Renal cortex interstitium (tissue), 15 donors: ENCODE measurements around the gene NRIP1. TPM values are rescaled to one million over a fixed set of nuclear protein-coding genes. Genes with fewer than 3 reads are reported as not detected.

Experiments
- DNase-seq, 11 donors: peaks; one replicate each; pipeline ENCODE4 v3.0.0-alpha.2; 2013; ENCODE audit warnings: low read depth in 9 of 11, low spot score in 4 of 11; ENCODE audit errors: extremely low read depth in 1 of 11
- long read RNA-seq, 16 experiments: transcript quantifications; one replicate each; lab custom pipeline, GENCODE V29; 2026
- polyA plus RNA-seq, 3 donors: library from polyadenylated mRNA; unstranded; fragments of 120-200 nt; gene quantifications; one replicate each; pipeline ENCODE4 v1.2.1, GENCODE V29; 2013; ENCODE audit not compliant: insufficient read length in 3 of 3

The NRIP1 gene
- 10 to 100 TPM; 59.6 to 67.8 (median 60.1) TPM for polyA plus RNA-seq
- long read RNA-seq, donor 1, full-length matches to known transcripts, result 5 of 5 reads
- long read RNA-seq, donor 1, partial matches to known transcripts, result 0 of 5 reads
- long read RNA-seq, donor 1, other reads (novel, unspliced or antisense), result 0 of 5 reads
- long read RNA-seq, donor 2, full-length matches to known transcripts, result 8 of 8 reads
- long read RNA-seq, donor 2, partial matches to known transcripts, result 0 of 8 reads
- long read RNA-seq, donor 2, other reads (novel, unspliced or antisense), result 0 of 8 reads
- long read RNA-seq, donor 3, full-length matches to known transcripts, result 12 of 12 reads
- long read RNA-seq, donor 3, partial matches to known transcripts, result 0 of 12 reads
- long read RNA-seq, donor 3, other reads (novel, unspliced or antisense), result 0 of 12 reads
- long read RNA-seq, donor 4, full-length matches to known transcripts, result 9 of 9 reads
- long read RNA-seq, donor 4, partial matches to known transcripts, result 0 of 9 reads
- long read RNA-seq, donor 4, other reads (novel, unspliced or antisense), result 0 of 9 reads
- long read RNA-seq, donor 5, full-length matches to known transcripts, result 17 of 17 reads
- long read RNA-seq, donor 5, partial matches to known transcripts, result 0 of 17 reads
- long read RNA-seq, donor 5, other reads (novel, unspliced or antisense), result 0 of 17 reads
- long read RNA-seq, donor 6, full-length matches to known transcripts, result 14 of 14 reads
- long read RNA-seq, donor 6, partial matches to known transcripts, result 0 of 14 reads
- long read RNA-seq, donor 6, other reads (novel, unspliced or antisense), result 0 of 14 reads
- long read RNA-seq, donor 7, full-length matches to known transcripts, result 8 of 8 reads
- long read RNA-seq, donor 7, partial matches to known transcripts, result 0 of 8 reads
- long read RNA-seq, donor 7, other reads (novel, unspliced or antisense), result 0 of 8 reads
- long read RNA-seq, donor 8, full-length matches to known transcripts, result 13 of 13 reads
- long read RNA-seq, donor 8, partial matches to known transcripts, result 0 of 13 reads
- long read RNA-seq, donor 8, other reads (novel, unspliced or antisense), result 0 of 13 reads
- long read RNA-seq, donor 9, full-length matches to known transcripts, result 9 of 9 reads
- long read RNA-seq, donor 9, partial matches to known transcripts, result 0 of 9 reads
- long read RNA-seq, donor 9, other reads (novel, unspliced or antisense), result 0 of 9 reads
- long read RNA-seq, donor 10, full-length matches to known transcripts, result 8 of 8 reads
- long read RNA-seq, donor 10, partial matches to known transcripts, result 0 of 8 reads
- long read RNA-seq, donor 10, other reads (novel, unspliced or antisense), result 0 of 8 reads
- long read RNA-seq, donor 11, full-length matches to known transcripts, result 8 of 8 reads
- long read RNA-seq, donor 11, partial matches to known transcripts, result 0 of 8 reads
- long read RNA-seq, donor 11, other reads (novel, unspliced or antisense), result 0 of 8 reads
- long read RNA-seq, donor 12, full-length matches to known transcripts, result 5 of 5 reads
- long read RNA-seq, donor 12, partial matches to known transcripts, result 0 of 5 reads
- long read RNA-seq, donor 12, other reads (novel, unspliced or antisense), result 0 of 5 reads
- long read RNA-seq, donor 13, full-length matches to known transcripts, result 18 of 18 reads
- long read RNA-seq, donor 13, partial matches to known transcripts, result 0 of 18 reads
- long read RNA-seq, donor 13, other reads (novel, unspliced or antisense), result 0 of 18 reads
- long read RNA-seq, donor 14, full-length matches to known transcripts, result 6 of 6 reads
- long read RNA-seq, donor 14, partial matches to known transcripts, result 0 of 6 reads
- long read RNA-seq, donor 14, other reads (novel, unspliced or antisense), result 0 of 6 reads
- long read RNA-seq, donor 15, full-length matches to known transcripts, result 3 of 3 reads
- long read RNA-seq, donor 15, partial matches to known transcripts, result 0 of 3 reads
- long read RNA-seq, donor 15, other reads (novel, unspliced or antisense), result 0 of 3 reads
- long read RNA-seq, donor 16, full-length matches to known transcripts, result 23 of 23 reads
- long read RNA-seq, donor 16, partial matches to known transcripts, result 0 of 23 reads
- long read RNA-seq, donor 16, other reads (novel, unspliced or antisense), result 0 of 23 reads

DNA sequence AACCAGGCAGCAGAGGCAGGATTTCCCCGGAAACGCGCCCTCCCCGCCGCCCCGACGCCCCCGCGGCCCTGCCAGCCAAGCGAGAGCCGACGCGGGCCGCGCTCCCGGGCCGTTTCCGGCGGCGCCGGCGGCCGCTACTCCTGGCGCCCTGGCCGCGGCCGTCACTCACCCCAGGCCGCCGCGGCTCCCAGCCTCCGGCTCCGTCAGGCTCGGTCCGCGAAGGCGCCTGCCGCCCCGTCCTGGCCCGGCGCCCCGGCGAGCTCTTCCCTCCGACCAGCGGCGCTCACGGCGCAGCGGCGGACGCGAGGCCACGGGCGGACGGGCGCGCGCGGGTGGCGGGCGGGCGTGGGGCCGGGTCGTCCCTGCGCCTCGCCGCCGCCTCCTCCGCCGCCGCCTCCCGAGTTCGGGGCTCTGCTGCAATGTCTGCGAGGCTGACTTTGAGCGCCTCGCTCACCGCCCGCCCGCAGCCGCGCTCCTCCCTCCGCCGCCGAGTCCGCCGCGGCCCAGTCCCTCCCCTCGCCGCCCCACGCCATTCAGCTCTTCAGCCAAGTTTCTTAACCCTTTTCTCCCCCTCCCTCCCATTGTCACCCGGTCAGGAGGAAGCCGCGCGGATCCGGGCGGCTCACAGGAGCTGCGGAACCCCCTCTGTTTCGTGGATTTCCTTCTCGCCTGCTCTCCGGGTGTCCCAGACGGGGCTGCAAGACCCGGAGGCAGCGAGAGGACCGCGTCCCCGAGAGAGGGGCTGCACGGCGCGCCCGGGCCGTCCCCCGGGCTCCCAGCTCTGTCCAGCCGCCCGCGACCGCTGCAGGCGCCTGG, at the start of gene NRIP1:
NRIP1 (minus strand) TSS at position 425 of the 816 bp plus-strand sequence. CDS start 96,808 bp downstream, outside the sequence.
- DNase-seq, result peak; percentile 70 to 90 (median 87)

- DNase-seq, result no peak
Observed at GRCh38 chr21:15112858-15113257, 48.1 kb upstream of the NRIP1 start.

DNA sequence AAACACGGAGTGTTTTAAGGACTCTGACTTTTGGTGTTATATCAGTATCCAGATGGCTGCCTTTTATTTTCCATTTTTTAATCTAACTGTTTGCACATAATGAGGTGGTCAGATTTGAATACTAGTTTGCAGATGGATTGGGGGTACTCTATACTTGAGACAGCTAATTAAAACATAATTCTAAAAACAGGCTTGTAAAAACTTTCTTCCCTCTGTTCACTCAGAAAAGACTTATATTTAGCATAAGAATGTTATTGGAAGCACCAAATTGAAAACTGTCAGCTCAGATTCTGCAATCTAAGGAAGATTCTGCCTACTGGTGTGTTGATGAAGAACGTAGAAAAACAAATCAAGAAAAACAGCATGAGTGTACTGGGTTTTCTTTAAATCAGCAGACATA, 44.0 kb upstream of the NRIP1 start:
- no peak for DNase-seq

DNA sequence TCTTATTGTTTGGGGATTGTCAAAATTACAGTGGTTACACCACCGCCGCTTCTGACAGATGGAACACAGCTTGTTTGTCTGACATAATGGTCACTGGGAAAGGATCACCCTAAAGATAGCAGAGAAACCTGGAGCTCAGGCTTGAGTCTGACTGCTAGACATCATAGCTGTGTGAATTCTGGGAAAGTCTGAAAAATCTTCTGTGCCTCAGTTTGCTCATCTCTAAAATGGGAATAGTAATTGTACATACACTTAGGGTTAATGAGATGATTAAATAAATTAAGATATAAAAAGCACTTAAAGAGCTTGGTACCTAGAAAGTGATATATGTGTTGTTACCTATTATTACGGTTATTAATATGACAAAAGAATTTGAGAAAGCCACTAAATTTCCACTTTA, 39.7 kb upstream of the NRIP1 start:
- no peak for DNase-seq

DNA sequence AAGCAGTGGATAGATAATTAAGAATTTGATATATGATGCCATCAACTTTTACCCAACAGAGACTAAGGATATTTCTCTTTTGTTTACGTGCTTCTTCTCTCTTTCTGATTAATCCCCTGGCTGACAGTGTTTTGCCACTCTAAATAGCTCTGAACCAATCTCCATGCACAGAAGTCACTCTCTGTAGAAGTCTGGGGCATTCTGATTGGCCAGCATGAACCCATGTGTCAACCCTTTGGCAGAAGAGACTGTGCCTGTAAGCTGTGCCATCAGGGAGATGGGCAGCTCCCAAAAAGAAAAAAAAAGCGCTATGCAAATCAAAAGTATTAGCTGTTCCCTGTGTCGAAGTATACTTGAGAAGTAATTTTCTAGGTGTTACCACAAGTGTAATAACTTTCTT, 34.1 kb upstream of the NRIP1 start:
- no peak for DNase-seq

DNA sequence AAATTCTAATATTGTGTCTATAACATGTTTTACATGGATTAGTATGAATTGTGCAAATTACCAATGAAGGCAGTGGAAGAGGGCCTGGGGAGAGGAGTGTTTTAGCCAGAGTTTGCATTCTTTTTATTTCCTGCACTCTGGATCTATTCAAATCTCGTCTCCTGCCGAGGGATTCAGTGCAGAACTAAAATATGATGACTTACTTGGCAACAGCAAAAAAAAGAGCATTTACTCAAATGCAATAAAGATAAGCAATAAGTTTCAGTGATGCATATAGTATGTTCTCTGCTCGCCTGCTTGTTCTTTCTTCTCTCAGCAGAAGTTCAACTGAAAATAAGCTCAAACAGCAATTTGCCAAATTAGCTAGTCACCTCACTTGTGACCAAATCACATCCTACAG, 33.4 kb upstream of the NRIP1 start:
- DNase-seq, result no peak

GRCh38 chr21:15097580-15097979, 32.8 kb upstream of the NRIP1 start:
- DNase-seq, result no peak

DNA sequence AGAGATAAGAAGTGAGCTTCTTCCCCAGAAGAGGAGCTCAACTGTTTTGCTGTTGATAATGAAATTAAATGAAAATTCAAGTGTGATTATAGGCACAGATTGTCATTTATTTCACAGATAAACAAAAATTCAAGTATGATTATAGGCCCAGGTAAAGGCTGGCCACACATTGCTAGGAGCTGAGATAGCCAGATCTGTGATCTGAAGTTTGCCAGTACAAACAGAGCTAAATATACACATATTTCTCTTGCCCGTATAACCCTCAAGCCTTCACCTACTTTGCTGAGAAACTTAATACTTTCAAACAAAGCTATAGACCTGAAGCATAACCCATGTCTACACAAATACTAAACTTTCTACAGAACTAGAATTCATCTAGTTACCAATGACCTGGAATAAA, 31.3 kb upstream of the NRIP1 start:
- no peak for DNase-seq

GRCh38 chr21:15095326-15095725, 30.5 kb upstream of the NRIP1 start:
- no peak for DNase-seq

DNA sequence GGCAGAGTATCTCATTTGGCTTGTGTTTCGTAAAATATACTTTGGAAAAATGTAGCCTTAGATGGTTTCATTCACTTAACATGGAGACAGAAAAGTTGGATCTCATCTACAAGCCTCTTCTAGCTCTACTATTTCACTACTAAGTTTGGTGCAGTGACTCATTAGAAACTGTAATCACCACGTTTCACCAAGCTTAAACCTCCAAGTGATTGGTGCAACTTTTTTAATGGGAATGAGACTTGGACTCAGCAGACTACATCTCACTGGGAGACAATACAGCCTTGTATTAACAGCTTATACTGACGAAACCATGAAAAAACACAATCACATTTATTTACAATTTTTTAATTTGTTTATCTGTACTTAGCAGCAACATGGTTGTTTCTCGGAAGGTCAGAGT, 29.9 kb upstream of the NRIP1 start:
- DNase-seq, result no peak

- DNase-seq, result no peak
Observed at GRCh38 chr21:15093216-15093615, 28.4 kb upstream of the NRIP1 start.

GRCh38 chr21:15092745-15093144, 27.9 kb upstream of the NRIP1 start:
- no peak for DNase-seq

DNA sequence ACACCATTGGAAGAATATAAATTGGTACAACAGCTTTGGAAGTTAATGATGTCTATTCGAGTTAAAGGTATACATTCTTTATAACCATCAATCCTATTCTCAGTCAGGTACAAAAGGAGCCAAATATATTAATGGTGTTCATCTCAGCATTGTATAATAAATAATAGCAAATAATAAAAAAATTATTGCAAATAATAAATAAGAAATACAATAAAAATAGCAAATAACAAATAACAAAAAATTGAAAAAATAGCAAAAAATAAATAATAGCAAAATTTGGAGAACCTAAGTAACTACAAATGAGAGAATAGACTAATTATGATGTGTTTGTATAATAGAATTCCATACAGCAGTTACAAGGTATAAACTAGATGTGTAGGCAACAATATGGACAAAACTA, 25.6 kb upstream of the NRIP1 start:
- no peak for DNase-seq

DNA sequence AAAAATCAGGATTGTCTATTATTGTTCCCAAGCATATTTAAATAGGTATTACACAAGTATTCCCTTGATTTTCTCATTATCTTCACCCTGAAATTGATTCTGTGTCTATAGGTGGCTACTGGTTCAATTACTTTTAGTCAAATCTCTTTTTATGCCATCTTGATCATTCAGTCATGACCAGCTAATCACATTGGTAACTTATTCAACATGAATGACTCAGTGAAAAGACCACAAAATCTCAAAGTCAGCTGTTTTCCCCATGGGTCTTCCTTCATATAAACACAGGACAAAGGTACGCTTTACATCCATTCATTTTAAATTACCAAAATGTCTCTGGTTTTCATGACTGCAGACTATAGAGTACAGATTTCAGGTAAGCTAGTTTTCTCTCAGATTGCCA, 23.7 kb upstream of the NRIP1 start:
- no peak for DNase-seq

GRCh38 chr21:15084668-15085067, 19.9 kb upstream of the NRIP1 start:
- no peak for DNase-seq

GRCh38 chr21:15080526-15080925, 15.7 kb upstream of the NRIP1 start:
- no peak for DNase-seq

DNA sequence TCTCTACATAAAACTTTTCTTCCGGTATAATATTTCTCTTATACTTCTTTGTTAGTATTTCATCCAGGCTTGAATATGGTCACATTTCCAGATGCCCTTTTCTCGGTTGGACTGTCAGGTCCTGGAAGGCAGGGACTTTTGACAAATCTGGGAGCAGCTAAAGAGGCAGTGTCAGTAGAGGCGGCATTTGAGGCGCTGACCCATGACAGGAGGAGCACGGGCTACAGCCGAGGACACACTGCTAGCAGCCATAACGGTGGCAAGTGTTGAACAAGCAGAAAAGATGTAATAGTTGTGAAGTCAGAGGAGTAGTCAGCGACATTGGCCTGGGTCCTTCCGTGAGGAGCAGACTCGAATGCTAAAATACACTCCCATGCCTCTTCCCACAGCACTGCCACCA, 14.5 kb upstream of the NRIP1 start:
- no peak for DNase-seq
